ENCODE data around the gene CFI. TPM values are rescaled to one million over a fixed set of nuclear protein-coding genes. Genes with fewer than 3 reads are reported as not detected.

The CFI gene
- total and polyA plus RNA-seq, 2 donors (not counting 1 experiment from before 2014, with no cell fraction given) = not detected

DNA sequence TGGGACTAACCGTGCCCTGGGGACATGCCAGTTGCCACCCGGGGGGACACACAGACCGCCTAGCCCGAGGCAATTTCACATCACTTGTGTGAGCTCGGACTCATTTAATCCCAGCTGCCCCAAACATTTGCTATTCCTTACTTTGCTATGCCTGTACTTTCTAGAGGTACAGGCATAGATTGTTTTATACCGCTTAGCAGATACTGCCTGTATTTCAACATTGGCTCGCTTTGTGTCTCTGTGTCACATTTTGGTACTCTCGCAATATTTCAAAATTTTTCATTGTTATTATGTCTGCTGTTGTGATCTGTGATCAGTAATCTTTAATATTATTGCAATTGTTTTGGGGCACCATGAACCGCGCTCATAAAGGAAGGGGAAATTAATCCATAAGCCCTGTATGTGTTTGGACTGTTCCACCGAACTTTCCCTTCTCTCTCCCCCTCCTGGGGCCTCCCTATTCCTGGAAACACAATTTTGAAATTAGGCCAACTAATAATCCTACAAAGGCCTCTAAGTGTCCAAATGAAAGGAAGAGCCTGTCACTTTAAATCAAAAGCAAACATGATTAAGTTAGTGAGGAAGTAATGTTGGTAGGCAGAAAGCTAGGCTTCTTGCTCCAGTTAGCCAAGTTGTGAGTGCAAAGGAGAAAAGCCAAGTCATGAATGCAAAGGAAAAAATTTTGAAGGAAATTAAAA lies 98.0 kb downstream of the CFI start:
- Histone ChIP-seq H4K20me1 (ENCODE audit: control insufficient read depth, insufficient read depth, low read length, poor library complexity, severe bottlenecking) (no peaks in the 10 kb centered on the region), H3K79me2 (ENCODE audit: control insufficient read depth, insufficient read depth, low read length) (peaks cover 3% of the 10 kb centered on the region), H3K36me3 (replicated peaks in 1 of 2; ENCODE audit: control extremely low read depth in 1 of 2, control insufficient read depth in 1 of 2, extremely low read depth in 1 of 2, insufficient read depth in 2 of 2, low read length in 1 of 2) (peaks cover 0 to 2% of the 10 kb centered on the region in 2 experiments), H3K9me3 (ENCODE audit: control extremely low read depth in 1 of 3, control insufficient read depth in 2 of 3, insufficient read depth in 1 of 3, low read length in 2 of 3) (no peaks in the 10 kb centered on the region), H3K4me1 (ENCODE audit: control insufficient read depth in 2 of 2, insufficient read depth in 2 of 2, low read length in 2 of 2) (peaks cover 14 to 18% of the 10 kb centered on the region in 2 donors), H3K9ac (ENCODE audit: low read length) (peak overlapping the region; percentile 85), H2AFZ (ENCODE audit: insufficient read depth, low read depth, low read length, poor library complexity, severe bottlenecking) (peak overlapping the region; percentile 97), H3K27me3 (replicated peaks in 1 of 4; ENCODE audit: control extremely low read depth in 1 of 4, control insufficient read depth in 3 of 4, insufficient read depth in 4 of 4, low read length in 3 of 4) (no peaks in the 10 kb centered on the region), H3K27ac (ENCODE audit: low read length in 2 of 2) (peak overlapping the region in 1 of 2 donors; percentile 57), H3K4me2 (replicated peaks; ENCODE audit: low read depth, low read length, poor library complexity, severe bottlenecking) (peak overlapping the region; percentile 92), H3K4me3 (ENCODE audit: control extremely low read depth in 1 of 5, extremely low read depth in 1 of 5, insufficient read depth in 1 of 5, low read depth in 2 of 5, low read length in 4 of 5) (peak overlapping the region; percentile 40 to 86 (median 78))
- Mint-ChIP-seq H3K27me3 (no peaks in the 10 kb centered on the region), H3K4me3 (peak overlapping the region; percentile 97), H3K9me3 (ENCODE audit: insufficient read depth) (no peaks in the 10 kb centered on the region), H3K4me1 (peaks cover 22% of the 10 kb centered on the region), H3K27ac (peak overlapping the region; percentile 88)
- ChIA-PET POLR2A (interaction anchor here (1.0 to 1.8 kb wide), 3 partner anchors 27 to 144 kb away, joined by 3 to 6 read pairs (median 4); partner anchors contain the start of genes MCUB and PLA2G12A), CTCF (interaction anchor here (0.6 to 1.7 kb wide), 8 partner anchors 10 to 173 kb away, joined by 3 to 7 read pairs (median 4); partner anchors contain the start of genes MCUB and PLA2G12A)
- WGBS (ENCODE audit: insufficient coverage) = 3% methylated on average over 7 of the region's 11 CpGs
- no peak for TF ChIP-seq EZH2 (IDR thresholded peaks at IDR 0.05; ENCODE audit: borderline replicate concordance, insufficient read depth, low read depth, low read length, poor library complexity, severe bottlenecking)
- TF ChIP-seq, protein P1, sequence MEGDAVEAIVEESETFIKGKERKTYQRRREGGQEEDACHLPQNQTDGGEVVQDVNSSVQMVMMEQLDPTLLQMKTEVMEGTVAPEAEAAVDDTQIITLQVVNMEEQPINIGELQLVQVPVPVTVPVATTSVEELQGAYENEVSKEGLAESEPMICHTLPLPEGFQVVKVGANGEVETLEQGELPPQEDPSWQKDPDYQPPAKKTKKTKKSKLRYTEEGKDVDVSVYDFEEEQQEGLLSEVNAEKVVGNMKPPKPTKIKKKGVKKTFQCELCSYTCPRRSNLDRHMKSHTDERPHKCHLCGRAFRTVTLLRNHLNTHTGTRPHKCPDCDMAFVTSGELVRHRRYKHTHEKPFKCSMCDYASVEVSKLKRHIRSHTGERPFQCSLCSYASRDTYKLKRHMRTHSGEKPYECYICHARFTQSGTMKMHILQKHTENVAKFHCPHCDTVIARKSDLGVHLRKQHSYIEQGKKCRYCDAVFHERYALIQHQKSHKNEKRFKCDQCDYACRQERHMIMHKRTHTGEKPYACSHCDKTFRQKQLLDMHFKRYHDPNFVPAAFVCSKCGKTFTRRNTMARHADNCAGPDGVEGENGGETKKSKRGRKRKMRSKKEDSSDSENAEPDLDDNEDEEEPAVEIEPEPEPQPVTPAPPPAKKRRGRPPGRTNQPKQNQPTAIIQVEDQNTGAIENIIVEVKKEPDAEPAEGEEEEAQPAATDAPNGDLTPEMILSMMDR (IDR thresholded peaks at IDR 0.05) = no peak
- ATAC-seq (ENCODE audit: low read depth) = no peak
- intact Hi-C loops (cut with micrococcal nuclease) = loop anchor here (1.0 to 10.0 kb wide), 6 partner anchors 25 to 491 kb away; partner anchors contain the start of genes ELOVL6, GAR1, MCUB and SEC24B
- DNase-seq = no peak
